Measurements from ENCODE around the gene SNRPE.

The SNRPE gene

DNA sequence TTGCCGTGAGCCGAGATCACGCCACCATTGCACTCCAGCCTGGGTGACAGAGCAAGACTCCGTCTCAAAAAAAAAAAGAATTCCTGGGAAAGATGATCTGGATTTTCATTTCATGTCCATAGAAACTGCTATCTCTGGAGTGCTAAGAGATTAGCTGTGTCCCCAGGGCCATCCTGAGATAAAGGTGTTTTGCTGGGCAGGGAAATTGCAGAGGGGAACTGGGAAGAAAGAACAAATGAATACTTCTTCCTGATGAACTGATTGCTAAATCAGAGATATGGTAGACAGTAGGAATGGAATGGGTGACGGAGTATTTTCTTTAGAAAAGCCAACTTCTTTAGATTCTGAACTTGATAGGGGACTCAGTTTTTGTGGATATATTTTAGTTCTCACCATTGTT, 19.2 kb downstream of the SNRPE start:
- DNase-seq (ENCODE audit: extremely low read depth, low read depth), result no peak
- TF ChIP-seq, protein P1, sequence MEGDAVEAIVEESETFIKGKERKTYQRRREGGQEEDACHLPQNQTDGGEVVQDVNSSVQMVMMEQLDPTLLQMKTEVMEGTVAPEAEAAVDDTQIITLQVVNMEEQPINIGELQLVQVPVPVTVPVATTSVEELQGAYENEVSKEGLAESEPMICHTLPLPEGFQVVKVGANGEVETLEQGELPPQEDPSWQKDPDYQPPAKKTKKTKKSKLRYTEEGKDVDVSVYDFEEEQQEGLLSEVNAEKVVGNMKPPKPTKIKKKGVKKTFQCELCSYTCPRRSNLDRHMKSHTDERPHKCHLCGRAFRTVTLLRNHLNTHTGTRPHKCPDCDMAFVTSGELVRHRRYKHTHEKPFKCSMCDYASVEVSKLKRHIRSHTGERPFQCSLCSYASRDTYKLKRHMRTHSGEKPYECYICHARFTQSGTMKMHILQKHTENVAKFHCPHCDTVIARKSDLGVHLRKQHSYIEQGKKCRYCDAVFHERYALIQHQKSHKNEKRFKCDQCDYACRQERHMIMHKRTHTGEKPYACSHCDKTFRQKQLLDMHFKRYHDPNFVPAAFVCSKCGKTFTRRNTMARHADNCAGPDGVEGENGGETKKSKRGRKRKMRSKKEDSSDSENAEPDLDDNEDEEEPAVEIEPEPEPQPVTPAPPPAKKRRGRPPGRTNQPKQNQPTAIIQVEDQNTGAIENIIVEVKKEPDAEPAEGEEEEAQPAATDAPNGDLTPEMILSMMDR (IDR thresholded peaks at IDR 0.05; ENCODE audit: low read depth, low read length), result no peak

DNA sequence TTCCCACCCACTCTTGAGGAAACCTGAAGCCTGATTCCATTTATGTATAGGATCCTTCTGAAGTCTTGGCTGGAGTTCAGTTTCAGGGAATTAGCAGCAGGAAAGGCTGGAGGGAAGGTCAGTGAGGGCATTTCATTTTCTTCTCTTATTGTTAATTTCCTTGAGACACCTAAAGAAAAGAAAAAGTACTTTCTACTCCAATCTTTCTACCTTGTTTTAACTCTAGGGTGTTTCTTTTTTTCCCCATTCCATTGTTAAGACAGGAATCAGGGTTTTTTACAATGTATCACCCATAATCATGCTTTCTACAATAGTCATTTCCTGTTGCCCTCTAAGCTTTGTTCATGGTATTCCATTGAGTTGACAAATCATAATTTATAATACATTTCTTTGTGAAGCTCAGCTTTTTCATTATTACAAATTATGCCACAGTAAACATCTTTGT, 27.4 kb downstream of the SNRPE start:
- DNase-seq (ENCODE audit: extremely low read depth, low read depth), result no peak
- TF ChIP-seq, protein P1 (IDR thresholded peaks at IDR 0.05; ENCODE audit: low read depth, low read length), result no peak

DNA sequence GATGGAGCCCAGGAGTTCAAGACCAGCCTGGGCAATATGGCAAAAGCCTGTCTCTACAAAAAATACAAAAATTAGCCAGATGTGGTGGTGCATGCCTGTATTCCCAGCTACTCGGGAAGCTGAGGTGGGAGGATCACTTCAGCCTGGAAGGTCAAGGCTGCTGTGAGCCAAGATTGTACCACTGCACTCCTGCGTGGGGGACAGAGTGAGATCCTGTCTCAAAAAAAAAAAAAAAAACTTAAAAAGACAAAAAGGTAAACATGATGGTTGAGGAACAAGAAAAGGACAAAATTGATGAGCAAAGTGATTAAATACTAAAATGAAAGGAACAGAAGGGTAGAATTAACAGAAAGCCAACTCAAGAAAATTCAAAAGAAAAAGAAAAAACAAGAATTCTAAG, 30.6 kb downstream of the SNRPE start:
- DNase-seq (ENCODE audit: extremely low read depth, low read depth), result no peak
- TF ChIP-seq, protein P1 (IDR thresholded peaks at IDR 0.05; ENCODE audit: low read depth, low read length), result no peak

DNA sequence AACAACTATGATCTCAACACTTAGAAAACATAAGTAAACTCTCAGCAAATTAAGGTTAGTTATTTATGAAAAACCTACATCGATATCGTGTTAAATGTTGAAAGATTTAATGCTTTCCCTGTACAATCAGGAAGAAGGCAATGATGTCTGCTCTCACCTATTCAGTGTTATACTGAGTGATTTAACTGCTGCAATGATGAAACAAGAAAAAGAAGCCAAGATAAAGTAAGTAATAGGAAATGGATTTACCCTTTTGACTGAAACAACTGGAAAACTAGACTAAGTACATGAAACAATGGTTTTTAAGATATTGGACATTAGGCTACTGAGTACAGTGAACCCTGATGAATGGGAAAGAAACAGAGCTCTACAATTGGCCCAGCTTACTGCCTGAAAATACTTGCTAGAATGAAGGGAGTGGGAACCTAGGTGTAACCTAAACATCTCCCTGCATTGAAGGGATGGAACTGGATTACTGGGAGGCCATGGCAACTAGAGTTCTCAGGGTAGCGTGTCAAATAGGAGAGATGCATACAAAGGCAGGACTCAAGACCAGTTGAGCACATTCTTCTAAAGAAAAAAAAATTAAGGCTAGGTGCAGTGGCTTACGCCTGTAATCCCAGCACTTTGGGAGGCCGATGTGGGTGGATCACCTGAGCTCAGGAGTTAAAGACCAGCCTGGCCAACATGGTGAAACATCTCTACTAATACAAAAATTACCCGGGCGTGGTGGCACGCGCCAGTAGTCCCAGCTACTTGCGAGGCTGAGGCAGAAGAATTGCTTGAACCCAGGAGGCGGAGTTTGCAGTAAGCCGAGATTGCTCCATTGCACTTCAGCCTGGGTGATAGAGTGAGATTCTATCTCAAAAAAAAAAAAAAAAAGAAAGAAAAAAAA, 37.3 kb downstream of the SNRPE start:
- TF ChIP-seq, protein P1 (IDR thresholded peaks at IDR 0.05; ENCODE audit: low read depth, low read length), result no peak
- DNase-seq (ENCODE audit: extremely low read depth, low read depth), result no peak

DNA sequence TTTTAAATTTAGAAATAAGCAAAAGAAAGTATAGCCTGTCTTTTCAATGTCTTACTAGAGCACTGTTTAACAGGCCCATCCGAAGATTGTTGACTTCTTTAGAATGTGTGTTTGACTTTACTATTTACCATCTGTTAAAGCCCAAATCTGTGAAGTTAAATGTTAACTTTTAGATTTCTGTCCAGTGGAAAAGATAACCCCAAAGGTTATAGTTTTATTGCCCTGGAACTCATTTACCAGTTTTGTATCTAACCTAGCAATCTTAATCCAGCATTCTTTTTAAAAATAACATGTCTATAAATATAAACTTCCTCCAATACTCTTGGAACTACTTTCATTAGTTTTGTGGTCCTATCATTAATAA, 37.9 kb downstream of the SNRPE start:
- TF ChIP-seq, protein P1 (IDR thresholded peaks at IDR 0.05; ENCODE audit: low read depth, low read length), result no peak
- no peak for DNase-seq (ENCODE audit: extremely low read depth, low read depth)

DNA sequence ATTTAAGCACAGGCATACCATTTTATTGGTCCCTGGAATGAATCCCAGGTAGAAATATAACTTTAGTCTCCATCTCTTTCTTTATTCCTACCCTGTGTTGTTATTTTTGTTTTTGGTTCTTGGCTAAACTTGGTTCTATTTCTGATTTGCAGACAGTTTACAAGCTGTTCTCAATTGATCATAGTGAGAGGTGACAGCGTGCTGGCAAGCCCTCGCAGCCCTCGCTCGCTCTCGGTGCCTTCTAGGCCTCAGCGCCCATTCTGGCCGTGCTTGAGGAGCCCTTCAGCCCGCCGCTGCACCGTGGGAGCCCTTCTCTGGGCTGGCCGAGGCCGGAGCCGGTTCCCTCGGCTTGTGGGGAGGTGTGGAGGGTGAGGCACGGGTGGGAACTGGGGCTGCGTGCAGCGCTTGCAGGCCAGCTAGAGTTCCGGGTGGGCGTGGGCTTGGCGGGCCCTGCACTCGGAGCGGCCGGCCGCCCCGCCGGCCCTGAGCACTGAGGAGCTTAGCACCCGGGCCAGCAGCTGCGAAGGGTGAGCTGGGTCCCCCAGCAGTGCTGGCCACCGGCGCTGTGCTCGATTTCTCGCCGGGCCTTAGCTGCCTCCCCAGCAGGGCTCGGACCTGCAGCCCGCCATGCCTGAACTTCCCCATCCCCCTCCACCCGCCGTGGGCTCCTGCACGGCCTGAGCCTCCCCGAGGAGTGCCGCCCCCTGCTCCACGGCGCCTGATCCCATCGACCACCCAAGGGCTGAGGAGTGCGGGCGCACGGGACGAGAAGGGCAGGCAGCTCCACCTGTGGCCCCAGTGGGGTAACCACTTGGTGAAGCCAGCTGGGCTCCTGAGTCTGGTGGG, 38.7 kb downstream of the SNRPE start:
- TF ChIP-seq, protein P1 (IDR thresholded peaks at IDR 0.05; ENCODE audit: low read depth, low read length), result no peak
- no peak for DNase-seq (ENCODE audit: extremely low read depth, low read depth)

DNA sequence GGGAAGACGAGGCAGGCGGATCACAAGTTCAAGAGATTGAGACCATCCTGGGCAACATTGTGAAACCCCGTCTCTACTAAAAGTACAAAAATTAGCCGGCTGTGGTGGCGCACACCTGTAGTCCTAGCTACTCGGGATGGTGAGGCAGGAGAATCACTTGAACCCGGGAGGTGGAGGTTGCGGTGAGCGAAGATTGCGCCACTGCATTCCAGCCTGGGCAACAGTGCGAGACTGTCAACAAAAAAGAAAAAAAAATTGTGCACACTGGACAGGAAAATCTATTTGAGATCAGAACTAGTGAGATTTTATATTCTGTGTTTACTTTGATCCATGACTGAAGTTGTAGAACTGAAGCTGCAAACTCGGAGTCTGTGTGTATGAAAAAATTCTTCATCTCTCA, 40.2 kb downstream of the SNRPE start:
- no peak for DNase-seq (ENCODE audit: extremely low read depth, low read depth)
- TF ChIP-seq, protein P1 (IDR thresholded peaks at IDR 0.05; ENCODE audit: low read depth, low read length), result no peak
